GM15510 (cell line): Measurements from ENCODE around the gene SYTL3.

ENCODE experiments used
- POLR2A ChIP-seq: IDR thresholded peaks from 3 replicates; pipeline ENCODE4 v1.6.1; 2011; ENCODE audit warnings: borderline replicate concordance; ENCODE audit not compliant: insufficient read length; ENCODE audit errors: extremely low read depth

The SYTL3 gene

GRCh38 chr6:158785036-158785435 is 135.2 kb downstream of the SYTL3 start:
- no peak for TF ChIP-seq POLR2A

- TF ChIP-seq POLR2A: no peak
Observed at GRCh38 chr6:158786645-158787304, 136.9 kb downstream of the SYTL3 start.

GRCh38 chr6:158787395-158787794 is 137.5 kb downstream of the SYTL3 start:
- no peak for TF ChIP-seq POLR2A

GRCh38 chr6:158789115-158789917 is 139.5 kb downstream of the SYTL3 start:
- no peak for TF ChIP-seq POLR2A

GRCh38 chr6:158791274-158791855 is 141.5 kb downstream of the SYTL3 start:
- no peak for TF ChIP-seq POLR2A

- no peak for TF ChIP-seq POLR2A
Observed at GRCh38 chr6:158793432-158793831, 143.6 kb downstream of the SYTL3 start.

- no peak for TF ChIP-seq POLR2A
Observed at GRCh38 chr6:158795516-158795915, 145.7 kb downstream of the SYTL3 start.

GRCh38 chr6:158796353-158796752 is 146.5 kb downstream of the SYTL3 start:
- no peak for TF ChIP-seq POLR2A

- no peak for TF ChIP-seq POLR2A
Observed at GRCh38 chr6:158797331-158798310, 147.8 kb downstream of the SYTL3 start.

- TF ChIP-seq POLR2A: no peak
Observed at GRCh38 chr6:158798311-158798710, 148.5 kb downstream of the SYTL3 start.

- TF ChIP-seq POLR2A: no peak
Observed at GRCh38 chr6:158799051-158799792, 149.4 kb downstream of the SYTL3 start.

GRCh38 chr6:158801655-158802294 is 151.9 kb downstream of the SYTL3 start:
- TF ChIP-seq POLR2A: no peak

GRCh38 chr6:158803733-158804143 is 153.9 kb downstream of the SYTL3 start:
- TF ChIP-seq POLR2A: no peak
